ENCODE results near the gene THADA.
"Not testable (repeated sequence)": the region's sequence is repeated elsewhere in the genome, so short reads cannot be mapped to it uniquely, and the experiment has no call there.

The THADA gene

DNA sequence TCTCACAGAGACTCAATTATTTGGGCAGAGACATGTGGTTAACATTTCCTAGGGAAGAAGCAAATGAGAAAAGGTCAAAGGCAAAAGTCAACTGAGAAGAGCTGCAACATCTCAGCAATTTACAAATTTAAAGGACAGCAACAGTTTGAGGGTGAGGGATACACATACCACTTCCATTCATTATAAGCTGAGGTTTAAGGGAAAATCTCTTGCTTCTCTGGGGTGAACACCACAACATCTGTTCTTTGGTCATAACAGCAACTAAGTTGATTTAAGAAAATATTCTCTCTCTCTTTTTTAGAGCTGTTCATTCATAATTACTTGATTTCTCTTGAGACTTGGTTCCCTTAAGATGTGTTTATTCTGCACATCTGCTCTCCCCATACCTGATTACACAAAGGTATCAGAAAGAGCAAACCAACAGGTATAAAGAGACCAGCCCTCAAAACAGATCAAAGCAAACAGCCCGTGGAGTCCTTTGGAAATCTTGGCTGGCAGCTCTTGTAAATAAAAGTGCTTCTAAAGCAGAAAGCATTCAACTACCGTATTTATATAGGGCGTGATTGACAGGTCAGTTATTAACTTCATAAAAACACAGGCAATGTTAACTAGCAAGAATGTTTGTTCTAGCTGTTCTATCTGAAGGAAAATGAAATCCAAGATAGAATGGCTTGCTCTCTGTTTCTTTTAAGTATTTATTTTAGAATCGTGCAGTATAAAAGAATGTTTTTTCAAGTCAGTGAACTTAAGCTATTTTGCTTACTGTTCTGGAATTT lies 132.8 kb downstream of the THADA start:
- no peak for DNase-seq (ENCODE audit: low read depth in 2 of 2)

- DNase-seq (ENCODE audit: low read depth in 2 of 2), result no peak
These were observed 134.3 kb downstream of the THADA start for GRCh38 chr2:43461453-43462073.

DNA sequence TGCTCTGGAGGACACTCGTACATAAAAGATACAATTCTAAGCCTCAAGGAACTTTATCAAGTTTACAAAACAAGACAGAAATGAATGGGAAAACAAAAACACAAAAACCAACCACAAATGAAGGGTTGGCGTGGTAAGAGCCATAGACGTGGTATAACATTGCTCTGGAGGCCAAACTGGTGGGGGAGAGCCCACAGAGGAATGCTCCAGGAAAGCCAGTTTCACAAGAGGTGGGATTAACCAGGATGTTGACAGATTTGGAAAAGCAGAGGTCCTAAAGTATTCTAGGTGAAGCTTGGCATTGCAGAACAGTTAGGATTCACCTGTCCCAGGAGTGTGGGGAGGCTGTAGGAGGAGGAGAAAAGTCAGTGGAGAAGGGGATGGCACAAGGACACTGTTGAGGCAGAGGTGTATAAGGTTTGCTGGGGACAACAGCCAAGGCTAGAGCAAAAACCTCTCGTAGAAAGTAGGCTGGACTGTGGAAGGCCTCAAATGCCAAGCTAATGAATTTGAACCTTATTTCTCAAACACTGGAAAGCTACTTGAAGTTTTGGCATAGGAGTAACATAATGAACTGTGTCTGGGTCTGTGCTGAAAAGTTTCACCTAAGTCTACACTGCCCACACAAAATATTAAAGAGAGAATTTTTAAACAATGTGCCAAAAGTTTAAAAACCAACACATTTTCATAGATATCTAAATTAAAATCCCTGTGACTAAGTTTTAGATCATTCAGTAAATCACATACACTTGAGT lies 135.1 kb downstream of the THADA start:
- DNase-seq (ENCODE audit: low read depth in 2 of 2), result no peak

GRCh38 chr2:43460174-43460546 lies 135.7 kb downstream of the THADA start:
- DNase-seq (ENCODE audit: low read depth in 2 of 2), result no peak

DNA sequence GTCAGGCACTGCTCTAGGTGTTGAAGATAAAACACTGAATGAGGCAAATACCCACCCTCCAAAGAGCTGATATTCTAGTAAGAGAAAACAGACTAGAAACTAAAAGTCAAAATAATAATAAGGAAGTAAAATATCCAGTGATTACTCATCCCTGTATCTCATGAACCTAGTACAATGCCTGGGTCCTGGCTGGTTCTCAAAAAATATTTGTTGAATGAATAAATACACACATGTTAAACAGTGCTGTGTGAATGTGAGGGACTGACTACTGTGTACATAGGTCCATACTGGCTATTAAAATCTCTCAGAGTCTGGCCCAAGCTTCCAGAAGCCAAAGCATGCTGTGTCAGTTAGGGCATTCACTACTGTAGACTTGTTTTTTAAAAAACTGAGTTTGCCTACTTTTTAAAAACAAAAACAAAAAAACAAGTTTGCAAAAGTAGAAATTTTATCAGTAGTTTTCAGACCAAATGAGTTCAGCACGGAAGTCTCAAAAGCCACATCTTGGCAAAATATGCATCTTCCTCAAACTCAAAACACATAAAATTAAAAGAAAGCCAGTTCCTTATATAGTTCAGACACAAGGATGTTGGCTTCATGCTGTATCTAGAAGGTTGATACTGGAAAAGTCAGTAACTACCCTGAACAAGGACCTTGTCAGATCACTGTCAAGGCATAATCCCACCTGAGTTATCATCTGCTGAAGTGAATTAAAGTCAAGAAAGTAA lies 136.2 kb downstream of the THADA start:
- DNase-seq (ENCODE audit: low read depth in 2 of 2), result no peak

GRCh38 chr2:43458014-43458628 lies 137.7 kb downstream of the THADA start:
- DNase-seq (ENCODE audit: low read depth in 2 of 2), result peak; percentile 50 to 57

- no peak for DNase-seq (ENCODE audit: low read depth in 2 of 2)
These were observed 139.9 kb downstream of the THADA start for GRCh38 chr2:43455731-43456642.

GRCh38 chr2:43455296-43455695 lies 140.5 kb downstream of the THADA start:
- no peak for DNase-seq (ENCODE audit: low read depth in 2 of 2)

DNA sequence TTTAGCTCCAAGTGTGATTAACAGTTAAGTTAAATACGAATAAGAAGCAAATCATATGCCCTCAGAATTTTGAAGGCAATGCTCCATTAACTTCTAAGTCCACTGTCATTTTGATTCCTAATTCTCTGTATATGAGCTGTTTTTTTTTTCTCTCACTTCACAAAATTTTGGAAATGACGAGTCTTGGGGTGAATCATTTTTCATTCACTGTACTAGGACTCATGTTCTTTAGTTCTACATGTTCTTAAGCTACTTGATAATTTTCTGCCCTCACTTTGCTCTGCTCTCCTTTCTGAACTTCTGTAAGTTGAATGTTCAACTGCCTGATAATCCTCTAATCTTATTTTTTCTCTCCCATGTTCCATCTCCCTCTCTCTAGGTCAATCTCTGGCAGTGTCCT lies 141.0 kb downstream of the THADA start:
- no peak for DNase-seq (ENCODE audit: low read depth in 2 of 2)

- no peak for DNase-seq (ENCODE audit: low read depth in 2 of 2)
These were observed 142.4 kb downstream of the THADA start for GRCh38 chr2:43453179-43454170.

- DNase-seq (ENCODE audit: low read depth in 2 of 2), result no peak
These were observed 143.5 kb downstream of the THADA start for GRCh38 chr2:43452318-43452731.

DNA sequence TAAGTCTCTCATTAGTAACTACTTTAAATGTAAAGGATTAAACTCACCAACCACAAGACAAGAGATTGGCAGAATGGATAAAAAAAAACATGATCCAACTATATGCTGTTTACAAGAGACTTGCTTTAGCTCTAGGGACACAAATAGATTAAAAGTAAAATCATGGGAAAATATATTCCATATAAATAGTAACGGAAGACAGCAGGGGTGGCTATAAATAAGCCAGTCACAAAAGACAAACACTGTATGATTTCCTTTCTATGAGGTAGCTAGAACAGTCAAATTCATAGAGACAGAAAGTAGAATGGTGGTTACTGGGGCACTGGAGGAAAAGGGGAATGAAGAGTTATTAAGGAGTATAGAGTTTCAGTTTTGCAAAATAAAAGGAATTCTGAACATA lies 145.2 kb downstream of the THADA start:
- DNase-seq (ENCODE audit: low read depth in 2 of 2), result no peak

DNA sequence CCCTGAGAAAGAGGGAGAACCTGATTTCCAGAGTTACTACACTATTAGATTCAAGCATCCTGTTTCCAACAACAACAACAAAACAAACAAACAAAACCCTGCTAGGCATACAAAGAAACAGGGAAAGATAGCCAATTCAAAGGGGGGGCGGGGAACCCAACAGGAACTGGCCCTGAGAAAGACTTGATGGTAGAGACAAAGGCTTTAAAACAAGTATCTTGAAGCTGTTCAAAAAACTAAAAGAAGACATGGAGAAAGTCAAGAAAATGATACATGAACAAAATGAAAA lies 147.1 kb downstream of the THADA start:
- no peak for DNase-seq (ENCODE audit: low read depth in 2 of 2)

- no peak for DNase-seq (ENCODE audit: low read depth in 2 of 2)
These were observed 147.6 kb downstream of the THADA start for GRCh38 chr2:43448011-43448821.

DNA sequence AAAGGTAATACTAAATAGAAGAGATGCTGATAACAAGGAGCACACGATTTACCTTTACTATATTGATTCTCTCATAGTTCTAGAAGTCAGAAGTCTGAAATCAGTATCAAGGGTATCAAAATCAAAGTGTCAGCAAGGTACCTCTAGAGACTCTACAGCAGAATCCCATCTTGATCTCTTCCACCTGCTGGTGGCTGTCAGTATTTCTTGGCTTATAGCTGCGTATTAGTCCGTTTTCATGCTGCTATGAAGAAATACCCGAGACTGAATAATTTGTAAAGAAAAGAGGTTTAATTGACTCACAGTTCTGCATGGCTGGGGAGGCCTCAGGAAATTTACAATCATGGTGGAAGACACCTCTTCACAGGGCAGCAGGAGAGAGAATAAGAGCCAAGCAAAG lies 149.1 kb downstream of the THADA start:
- DNase-seq (ENCODE audit: low read depth in 2 of 2), result not testable (repeated sequence)

- DNase-seq (ENCODE audit: low read depth in 2 of 2), result no peak
These were observed 150.1 kb downstream of the THADA start for GRCh38 chr2:43445781-43446180.

GRCh38 chr2:43444989-43445645 lies 150.7 kb downstream of the THADA start:
- peak in 1 of 2 experiments; percentile 9 for DNase-seq (ENCODE audit: low read depth in 2 of 2)

GRCh38 chr2:43443282-43443681 lies 152.6 kb downstream of the THADA start:
- DNase-seq (ENCODE audit: low read depth in 2 of 2), result no peak

All from fibroblast of skin of left biceps (primary cell).